ENCODE data around the gene SPRED3. TPM values are rescaled to one million over a fixed set of nuclear protein-coding genes. Genes with fewer than 3 reads are reported as not detected.

SPRED3 gene
- total RNA-seq, 1 experiment from 2014 or later, result 5.4 TPM

DNA sequence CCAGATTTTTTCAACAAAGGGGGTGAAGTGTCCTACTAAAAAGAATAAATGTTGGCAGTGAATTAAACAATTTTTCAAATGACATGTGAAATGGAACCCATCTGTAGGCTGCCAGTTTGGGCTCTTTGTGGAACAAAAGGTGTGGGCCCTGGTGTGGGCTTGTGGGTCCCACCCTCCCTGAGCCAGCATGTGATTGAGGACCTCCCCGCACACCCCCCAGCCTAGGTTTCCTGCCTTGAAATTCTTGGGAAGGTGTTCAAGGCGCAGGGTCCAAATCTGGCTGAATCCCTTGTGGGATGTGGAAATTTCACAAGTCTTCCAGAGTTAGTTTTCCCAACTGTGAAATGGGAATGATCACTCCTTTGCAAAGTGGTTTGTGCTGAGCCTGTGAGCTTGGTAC is 4.8 kb upstream of the SPRED3 start:
- Mint-ChIP-seq H3K27ac (ENCODE audit: unreplicated experiment) (no peak overlapping the region), H3K4me1 (ENCODE audit: low read depth, unreplicated experiment) (peaks cover 15% of the 10 kb centered on the region), H3K27me3 (ENCODE audit: unreplicated experiment) (no peaks in the 10 kb centered on the region), H3K36me3 (ENCODE audit: insufficient read depth, unreplicated experiment) (peaks cover 81% of the 10 kb centered on the region), H3K4me3 (ENCODE audit: low read depth, unreplicated experiment) (no peak overlapping the region), H3K9me3 (ENCODE audit: low read depth, unreplicated experiment) (no peaks in the 10 kb centered on the region)
- TF ChIP-seq, protein P1, sequence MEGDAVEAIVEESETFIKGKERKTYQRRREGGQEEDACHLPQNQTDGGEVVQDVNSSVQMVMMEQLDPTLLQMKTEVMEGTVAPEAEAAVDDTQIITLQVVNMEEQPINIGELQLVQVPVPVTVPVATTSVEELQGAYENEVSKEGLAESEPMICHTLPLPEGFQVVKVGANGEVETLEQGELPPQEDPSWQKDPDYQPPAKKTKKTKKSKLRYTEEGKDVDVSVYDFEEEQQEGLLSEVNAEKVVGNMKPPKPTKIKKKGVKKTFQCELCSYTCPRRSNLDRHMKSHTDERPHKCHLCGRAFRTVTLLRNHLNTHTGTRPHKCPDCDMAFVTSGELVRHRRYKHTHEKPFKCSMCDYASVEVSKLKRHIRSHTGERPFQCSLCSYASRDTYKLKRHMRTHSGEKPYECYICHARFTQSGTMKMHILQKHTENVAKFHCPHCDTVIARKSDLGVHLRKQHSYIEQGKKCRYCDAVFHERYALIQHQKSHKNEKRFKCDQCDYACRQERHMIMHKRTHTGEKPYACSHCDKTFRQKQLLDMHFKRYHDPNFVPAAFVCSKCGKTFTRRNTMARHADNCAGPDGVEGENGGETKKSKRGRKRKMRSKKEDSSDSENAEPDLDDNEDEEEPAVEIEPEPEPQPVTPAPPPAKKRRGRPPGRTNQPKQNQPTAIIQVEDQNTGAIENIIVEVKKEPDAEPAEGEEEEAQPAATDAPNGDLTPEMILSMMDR (IDR thresholded peaks at IDR 0.05; ENCODE audit: unreplicated experiment), result no peak
- CTCF ChIA-PET, result interaction anchor here (1.2 kb wide), 1 partner anchor 10 kb away, joined by 3 read pairs; the partner anchor contains the start of gene PSMD8
- no peak for DNase-seq
- intact Hi-C loops (cut with micrococcal nuclease; ENCODE audit: unreplicated experiment), result no loop called here
- BruUV-seq (replicated peaks), result no TSS peak

DNA sequence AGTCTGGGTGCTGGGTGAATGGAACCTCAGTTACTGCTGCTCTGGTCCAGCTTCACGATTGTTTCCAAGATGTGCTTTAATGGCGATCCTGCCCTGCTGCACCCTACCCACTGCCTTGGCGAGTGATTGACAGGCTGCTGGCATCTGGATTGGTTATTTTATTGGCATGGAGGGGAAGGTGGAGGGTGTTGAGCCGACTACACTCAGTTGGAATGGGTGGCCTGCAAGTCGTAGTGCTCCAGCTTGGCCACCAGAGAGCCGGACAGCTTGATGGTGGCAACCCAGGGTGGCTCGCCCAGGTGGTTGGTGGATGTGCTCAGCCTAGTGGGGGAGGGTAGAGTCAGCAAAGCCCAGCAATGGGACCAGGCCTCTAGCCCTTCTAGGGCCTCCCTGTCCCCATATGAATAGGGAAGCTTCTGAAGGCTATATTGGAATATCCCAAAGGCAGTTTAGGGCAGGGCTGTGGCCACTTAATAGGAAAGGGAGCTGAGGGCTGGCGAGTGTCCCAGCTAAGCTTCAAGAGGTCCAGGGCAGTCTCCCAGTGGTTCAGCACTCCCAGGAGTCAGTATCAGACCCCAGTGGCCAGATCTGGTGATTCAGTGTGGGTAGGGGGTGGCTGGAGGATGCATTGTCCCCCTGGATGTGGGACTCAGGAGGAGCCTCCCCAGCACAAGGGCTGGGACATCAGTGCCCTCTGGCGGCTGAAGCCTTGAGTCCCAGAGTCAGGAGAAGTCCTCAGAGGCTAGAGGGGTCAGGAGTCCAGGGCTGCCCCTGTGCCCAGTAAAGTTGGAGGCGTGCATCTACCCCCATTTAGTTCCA is 4.1 kb upstream of the SPRED3 start:
- CTCF ChIA-PET, result interaction anchor here (0.5 to 1.2 kb wide), 3 partner anchors 10 to 155 kb away, joined by 3 to 4 read pairs (median 3); partner anchors contain the start of gene PSMD8
- DNase-seq, result no peak
- peaks cover 15% of the 10 kb centered on the region for H3K4me1 Mint-ChIP-seq (ENCODE audit: low read depth, unreplicated experiment)
- intact Hi-C loops (cut with micrococcal nuclease; ENCODE audit: unreplicated experiment), result no loop called here
- peaks cover 1% of the 10 kb centered on the region for H3K27me3 Mint-ChIP-seq (ENCODE audit: unreplicated experiment)
- TF ChIP-seq, protein P1 (IDR thresholded peaks at IDR 0.05; ENCODE audit: unreplicated experiment), result peak; percentile 52
- no peak overlapping the region for H3K27ac Mint-ChIP-seq (ENCODE audit: unreplicated experiment)
- no TSS peak for BruUV-seq (replicated peaks)
- H3K9me3 Mint-ChIP-seq (ENCODE audit: low read depth, unreplicated experiment), result no peaks in the 10 kb centered on the region
- no peak overlapping the region for H3K4me3 Mint-ChIP-seq (ENCODE audit: low read depth, unreplicated experiment)
- peaks cover 80% of the 10 kb centered on the region for H3K36me3 Mint-ChIP-seq (ENCODE audit: insufficient read depth, unreplicated experiment)

DNA sequence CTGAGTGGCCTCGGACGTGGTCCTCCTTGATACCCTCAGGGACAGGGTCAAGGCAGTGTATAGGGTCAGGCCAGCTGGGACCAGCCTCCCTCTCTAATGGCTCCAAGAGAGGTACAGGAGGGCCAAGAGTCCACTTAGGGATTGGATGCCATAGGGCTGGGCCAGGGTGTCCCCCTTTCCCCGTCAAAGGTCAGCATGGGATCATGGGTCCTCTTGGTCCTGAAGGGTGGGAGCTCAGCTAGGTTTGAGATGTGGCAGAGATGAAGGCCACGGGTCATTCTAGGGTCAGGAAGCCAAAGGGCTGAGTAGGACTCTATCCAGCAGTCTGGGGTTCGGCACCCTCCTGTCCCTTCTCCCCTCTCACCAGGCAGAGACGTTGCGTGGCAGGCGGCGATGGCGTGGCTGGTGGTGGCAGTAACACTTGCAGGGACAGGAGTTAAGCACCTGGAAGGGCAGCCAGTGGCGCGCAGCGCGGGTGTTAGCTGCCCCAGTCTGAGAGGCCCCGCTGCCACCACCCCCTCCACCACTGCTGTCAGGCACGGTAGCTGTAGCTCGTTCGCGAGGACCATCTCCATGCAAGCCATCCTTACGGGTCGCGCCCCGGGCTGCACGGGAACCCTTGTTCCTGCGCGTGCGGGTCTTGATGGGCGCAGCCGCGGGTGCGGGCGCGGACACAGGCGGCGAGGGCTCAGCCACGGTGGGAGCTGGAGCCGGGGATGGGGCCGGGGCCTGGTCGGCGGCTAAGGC is 3.3 kb upstream of the SPRED3 start:
- peaks cover 15% of the 10 kb centered on the region for H3K4me1 Mint-ChIP-seq (ENCODE audit: low read depth, unreplicated experiment)
- intact Hi-C loops (cut with micrococcal nuclease; ENCODE audit: unreplicated experiment), result no loop called here
- no peak overlapping the region for H3K27ac Mint-ChIP-seq (ENCODE audit: unreplicated experiment)

DNA sequence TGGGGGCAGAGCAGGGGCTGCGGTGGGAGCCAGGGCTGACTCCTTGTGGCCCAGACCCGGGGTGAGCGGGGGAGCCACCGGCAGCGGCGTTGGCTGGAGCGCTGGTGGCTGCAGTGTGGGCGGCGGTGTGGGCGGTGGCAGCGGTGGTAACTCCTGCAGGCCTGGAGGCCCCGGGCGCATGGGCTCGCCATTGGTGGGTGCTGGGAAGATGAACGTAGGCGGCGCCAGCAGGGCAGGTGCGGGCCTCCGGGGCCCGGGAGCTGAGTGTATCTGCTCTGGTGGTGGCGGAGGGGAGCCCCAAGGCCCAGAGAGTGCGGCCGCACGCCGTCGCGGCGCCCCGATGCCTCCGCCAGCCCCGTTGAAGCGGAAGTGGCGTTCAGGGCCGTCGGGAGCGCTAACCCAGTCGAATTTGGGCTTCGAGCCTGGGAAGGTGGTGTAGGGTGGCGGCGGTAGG is 2.7 kb upstream of the SPRED3 start:
- Mint-ChIP-seq H3K4me3 (ENCODE audit: low read depth, unreplicated experiment) (no peak overlapping the region), H3K36me3 (ENCODE audit: insufficient read depth, unreplicated experiment) (peaks cover 75% of the 10 kb centered on the region), H3K27me3 (ENCODE audit: unreplicated experiment) (peaks cover 15% of the 10 kb centered on the region), H3K27ac (ENCODE audit: unreplicated experiment) (no peak overlapping the region), H3K4me1 (ENCODE audit: low read depth, unreplicated experiment) (peaks cover 15% of the 10 kb centered on the region), H3K9me3 (ENCODE audit: low read depth, unreplicated experiment) (no peaks in the 10 kb centered on the region)
- CTCF ChIA-PET, result no interaction called here
- TF ChIP-seq, protein P1 (IDR thresholded peaks at IDR 0.05; ENCODE audit: unreplicated experiment), result no peak
- intact Hi-C loops (cut with micrococcal nuclease; ENCODE audit: unreplicated experiment), result no loop called here
- no TSS peak for BruUV-seq (replicated peaks)
- no peak for DNase-seq

More for the DNA sequence above, 3.3 kb upstream of the SPRED3 start:
- DNase-seq, result no peak
- TF ChIP-seq, protein P1 (IDR thresholded peaks at IDR 0.05; ENCODE audit: unreplicated experiment), result no peak
- CTCF ChIA-PET, result interaction anchor here (0.6 kb wide), 2 partner anchors 116 to 145 kb away, joined by 4 read pairs; no protein-coding TSS in a partner anchor
- no TSS peak for BruUV-seq (replicated peaks)
- Mint-ChIP-seq H3K4me3 (ENCODE audit: low read depth, unreplicated experiment) (no peak overlapping the region), H3K9me3 (ENCODE audit: low read depth, unreplicated experiment) (no peaks in the 10 kb centered on the region), H3K36me3 (ENCODE audit: insufficient read depth, unreplicated experiment) (peaks cover 78% of the 10 kb centered on the region), H3K27me3 (ENCODE audit: unreplicated experiment) (peaks cover 9% of the 10 kb centered on the region)

Measured in Calu3 (cell line).